ENCODE measurements around the gene MYOM1.

GRCh38 chr18:3102983-3103382, 116.8 kb downstream of the MYOM1 start:
- TF ChIP-seq CTCF (IDR thresholded peaks at IDR 0.05 in 8 of 11, conservative IDR thresholded peaks at IDR 0.05 in 3 of 11) (no peak), POLR2A (IDR thresholded peaks at IDR 0.05) (no peak)

All from spleen (tissue), 7 donors.